Measurements from ENCODE around the gene CLASP1.
"Not testable (repeated sequence)": the region's sequence is repeated elsewhere in the genome, so short reads cannot be mapped to it uniquely, and the experiment has no call there.

Gene CLASP1

DNA sequence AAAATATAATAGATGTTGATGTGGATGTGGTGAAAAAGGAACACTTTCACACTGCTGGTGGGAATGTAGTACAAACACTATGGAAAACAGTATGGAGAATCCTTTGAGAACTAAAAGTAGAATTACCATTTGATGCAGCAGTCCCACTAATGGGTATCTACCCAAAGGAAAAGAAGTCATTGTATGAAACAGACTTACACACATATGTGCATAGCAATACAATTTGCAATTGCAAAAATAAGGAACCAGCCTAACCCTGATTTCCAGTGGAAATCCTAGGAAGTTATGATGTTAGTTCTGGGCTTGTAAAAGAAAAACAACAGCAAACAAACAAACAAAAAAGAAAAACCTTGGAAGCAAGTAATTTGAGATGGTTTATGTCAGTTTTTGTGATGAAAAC, 28.6 kb upstream of the CLASP1 start:
- no peak for DNase-seq (ENCODE audit: low read depth in 2 of 2)
- TF ChIP-seq, protein P1, sequence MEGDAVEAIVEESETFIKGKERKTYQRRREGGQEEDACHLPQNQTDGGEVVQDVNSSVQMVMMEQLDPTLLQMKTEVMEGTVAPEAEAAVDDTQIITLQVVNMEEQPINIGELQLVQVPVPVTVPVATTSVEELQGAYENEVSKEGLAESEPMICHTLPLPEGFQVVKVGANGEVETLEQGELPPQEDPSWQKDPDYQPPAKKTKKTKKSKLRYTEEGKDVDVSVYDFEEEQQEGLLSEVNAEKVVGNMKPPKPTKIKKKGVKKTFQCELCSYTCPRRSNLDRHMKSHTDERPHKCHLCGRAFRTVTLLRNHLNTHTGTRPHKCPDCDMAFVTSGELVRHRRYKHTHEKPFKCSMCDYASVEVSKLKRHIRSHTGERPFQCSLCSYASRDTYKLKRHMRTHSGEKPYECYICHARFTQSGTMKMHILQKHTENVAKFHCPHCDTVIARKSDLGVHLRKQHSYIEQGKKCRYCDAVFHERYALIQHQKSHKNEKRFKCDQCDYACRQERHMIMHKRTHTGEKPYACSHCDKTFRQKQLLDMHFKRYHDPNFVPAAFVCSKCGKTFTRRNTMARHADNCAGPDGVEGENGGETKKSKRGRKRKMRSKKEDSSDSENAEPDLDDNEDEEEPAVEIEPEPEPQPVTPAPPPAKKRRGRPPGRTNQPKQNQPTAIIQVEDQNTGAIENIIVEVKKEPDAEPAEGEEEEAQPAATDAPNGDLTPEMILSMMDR (IDR thresholded peaks at IDR 0.05; ENCODE audit: low read depth, low read length): no peak
- no peak overlapping the region for H3K4me3 ChIP-seq (replicated peaks in 1 of 2; ENCODE audit: low read depth in 2 of 2, low read length in 2 of 2)

DNA sequence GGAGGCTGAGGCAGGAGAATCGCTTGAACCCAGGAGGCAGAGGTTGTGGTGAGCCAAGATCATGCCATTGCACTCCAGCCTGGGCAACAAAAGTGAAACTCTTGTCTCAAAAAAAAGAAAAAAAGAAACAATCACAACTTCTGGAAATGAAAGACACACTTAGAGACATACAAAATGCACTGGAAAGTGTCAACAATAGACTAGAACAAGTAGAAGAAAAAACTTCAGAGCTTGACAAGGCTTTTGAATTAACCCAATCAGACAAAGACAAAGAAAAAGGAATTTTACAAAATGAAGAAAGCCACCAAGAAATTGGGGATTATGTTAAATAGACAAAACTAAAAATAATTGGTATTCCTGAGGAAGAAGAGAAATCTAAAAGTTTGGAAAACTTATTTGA, 22.4 kb upstream of the CLASP1 start:
- not testable (repeated sequence) for DNase-seq (ENCODE audit: low read depth in 2 of 2); H3K4me3 ChIP-seq (replicated peaks in 1 of 2; ENCODE audit: low read depth in 2 of 2, low read length in 2 of 2)

DNA sequence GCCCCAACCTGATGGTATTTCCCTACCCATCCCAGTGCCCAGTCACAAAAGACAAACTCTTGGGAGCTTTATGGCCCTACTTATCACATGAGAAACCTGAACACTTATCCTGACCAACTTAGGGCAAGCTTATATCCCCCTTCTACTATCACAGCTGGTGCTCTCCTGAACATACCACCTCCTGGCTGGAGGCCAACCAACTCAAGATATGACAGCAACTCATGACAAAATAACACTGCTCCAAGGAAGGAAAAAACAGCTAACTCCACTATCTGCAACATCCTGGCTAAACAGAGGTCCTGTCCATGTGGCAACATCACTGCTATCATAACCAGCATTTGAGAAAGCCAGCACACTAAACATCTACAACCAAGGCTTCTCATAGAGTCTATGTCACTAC, 20.9 kb upstream of the CLASP1 start:
- H3K4me3 ChIP-seq (replicated peaks in 1 of 2; ENCODE audit: low read depth in 2 of 2, low read length in 2 of 2): no peak overlapping the region
- peak in 1 of 2 donors; percentile 7 for DNase-seq (ENCODE audit: low read depth in 2 of 2)

DNA sequence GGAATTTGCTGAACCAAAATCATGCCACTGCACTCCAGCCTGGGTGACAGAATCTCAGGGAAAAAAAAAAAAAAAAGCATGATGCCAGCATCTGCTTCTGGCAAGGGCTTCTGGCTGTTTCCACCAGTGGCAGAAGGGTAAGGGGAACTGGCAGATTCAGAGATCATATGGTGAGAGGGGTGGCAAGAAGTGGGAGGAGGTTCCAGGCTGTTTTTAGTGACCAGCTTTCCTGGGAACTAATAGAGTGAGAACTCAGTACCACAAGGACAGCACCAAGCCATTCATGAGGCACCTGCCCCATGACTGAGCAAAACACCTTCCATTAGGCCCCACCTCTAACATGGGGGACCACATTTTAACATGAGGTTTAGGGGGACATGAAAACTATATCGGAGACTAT, 18.4 kb upstream of the CLASP1 start:
- DNase-seq (ENCODE audit: low read depth in 2 of 2): no peak
- no peak overlapping the region for H3K4me3 ChIP-seq (replicated peaks in 1 of 2; ENCODE audit: low read depth in 2 of 2, low read length in 2 of 2)
- TF ChIP-seq, protein P1 (IDR thresholded peaks at IDR 0.05; ENCODE audit: low read depth, low read length): no peak

More for the DNA sequence above, 20.9 kb upstream of the CLASP1 start:
- TF ChIP-seq, protein P1 (IDR thresholded peaks at IDR 0.05; ENCODE audit: low read depth, low read length): no peak

DNA sequence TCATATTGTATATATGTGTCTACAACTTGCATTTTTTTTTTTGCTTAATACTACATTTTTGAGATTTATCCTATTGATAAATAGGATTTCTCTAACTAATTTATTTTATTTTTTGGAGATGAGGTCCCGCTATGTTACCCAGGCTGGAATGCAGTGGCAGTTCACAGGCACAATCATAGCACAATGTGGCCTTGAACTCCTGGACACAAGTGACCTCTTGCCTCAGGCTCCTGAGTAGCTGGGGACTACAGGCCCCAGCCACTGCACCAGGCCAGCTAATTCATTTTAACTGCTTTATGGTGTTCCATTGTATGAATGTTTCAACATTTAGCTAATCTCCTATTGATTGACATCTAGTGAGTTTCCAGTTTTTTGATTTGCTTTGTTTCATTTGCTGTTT, 16.8 kb upstream of the CLASP1 start:
- TF ChIP-seq, protein P1 (IDR thresholded peaks at IDR 0.05; ENCODE audit: low read depth, low read length): no peak
- no peak overlapping the region for H3K4me3 ChIP-seq (replicated peaks in 1 of 2; ENCODE audit: low read depth in 2 of 2, low read length in 2 of 2)
- DNase-seq (ENCODE audit: low read depth in 2 of 2): no peak

DNA sequence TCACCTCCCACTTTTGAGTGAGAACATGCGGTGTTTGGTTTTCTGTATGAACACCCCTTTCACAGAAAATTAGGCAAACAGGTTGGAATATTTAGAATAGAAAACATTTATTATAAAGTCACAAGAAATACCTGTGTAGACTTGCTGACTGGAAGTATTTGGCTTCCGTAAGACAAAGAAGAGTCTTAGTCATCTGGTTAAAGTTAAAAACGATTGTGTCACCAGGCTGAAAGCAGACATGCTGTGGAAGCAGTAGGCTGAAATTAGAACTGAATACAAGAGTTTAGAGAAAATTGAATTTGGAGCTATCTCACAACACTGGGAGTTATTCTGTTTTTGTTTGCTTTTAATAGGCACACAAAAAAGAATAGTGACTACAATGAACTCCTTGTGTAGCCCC, 16.2 kb upstream of the CLASP1 start:
- TF ChIP-seq, protein P1 (IDR thresholded peaks at IDR 0.05; ENCODE audit: low read depth, low read length): no peak
- DNase-seq (ENCODE audit: low read depth in 2 of 2): peak in 1 of 2 donors; percentile 20
- H3K4me3 ChIP-seq (replicated peaks in 1 of 2; ENCODE audit: low read depth in 2 of 2, low read length in 2 of 2): no peak overlapping the region

DNA sequence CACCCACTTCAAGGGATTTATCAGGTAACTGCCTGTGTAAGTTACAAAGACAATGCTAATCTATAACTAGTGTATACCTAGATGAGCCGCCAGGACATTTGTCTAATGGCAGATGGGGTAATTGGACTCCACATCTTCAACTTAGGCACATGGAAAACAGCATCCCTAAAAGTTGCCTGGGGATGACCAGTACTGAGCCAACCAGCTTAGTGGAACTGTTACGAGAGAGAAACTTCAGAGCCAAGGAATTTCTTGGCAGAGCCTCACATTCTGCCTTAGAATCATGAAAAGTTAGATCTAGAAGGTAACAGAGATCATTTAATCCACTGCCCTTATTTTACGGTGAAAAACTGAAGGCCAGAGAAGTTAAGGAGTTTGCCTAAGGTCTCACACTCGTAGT, 15.5 kb upstream of the CLASP1 start:
- no peak for DNase-seq (ENCODE audit: low read depth in 2 of 2)
- no peak overlapping the region for H3K4me3 ChIP-seq (replicated peaks in 1 of 2; ENCODE audit: low read depth in 2 of 2, low read length in 2 of 2)
- TF ChIP-seq, protein P1 (IDR thresholded peaks at IDR 0.05; ENCODE audit: low read depth, low read length): no peak

All from cardiac fibroblast (primary cell).